Liver (tissue), 9 donors: Measurements from ENCODE around the gene ASCC1. TPM values are rescaled to one million over a fixed set of nuclear protein-coding genes. Genes with fewer than 3 reads are reported as not detected.

ENCODE experiments used
- DNase-seq: peaks from one replicate; pipeline ENCODE4 v3.0.0-alpha.2; 2017; ENCODE audit warnings: low spot score
- H3K27ac ChIP-seq, 2 donors: one replicate each; pipeline ENCODE4 v1.7.0; 2013; ENCODE audit warnings: inconsistent platforms in 2 of 2, low read length in 2 of 2, control low read depth in 1 of 2, low read depth in 1 of 2, mild to moderate bottlenecking in 1 of 2
- H3K27me3 ChIP-seq, 4 donors: one replicate each; pipeline versions ENCODE4 v1.6.1 to v1.7.0; 2013; ENCODE audit warnings: low read length in 3 of 4, inconsistent platforms in 1 of 4, mild to moderate bottlenecking in 1 of 4, moderate library complexity in 1 of 4; ENCODE audit not compliant: control insufficient read depth in 4 of 4, insufficient read depth in 4 of 4
- H3K36me3 ChIP-seq, 4 donors: one replicate each; pipeline versions ENCODE4 v1.6.1 to v1.7.0; 2013; ENCODE audit warnings: low read length in 3 of 4, mild to moderate bottlenecking in 3 of 4, low read depth in 1 of 4, moderate library complexity in 1 of 4; ENCODE audit not compliant: control insufficient read depth in 4 of 4, insufficient read depth in 3 of 4
- H3K4me1 ChIP-seq, 4 donors: one replicate each; pipeline versions ENCODE4 v1.6.1 to v1.7.0; 2013; ENCODE audit warnings: low read length in 3 of 4, mild to moderate bottlenecking in 3 of 4, moderate library complexity in 1 of 4; ENCODE audit not compliant: control insufficient read depth in 4 of 4, insufficient read depth in 4 of 4
- H3K4me3 ChIP-seq, 3 donors: one replicate each; pipeline versions ENCODE4 v1.6.1 to v1.7.0; 2013; ENCODE audit warnings: low read length in 3 of 3, control low read depth in 1 of 3, low read depth in 1 of 3, mild to moderate bottlenecking in 1 of 3
- H3K9ac ChIP-seq, 2 donors: one replicate each; pipeline ENCODE4 v1.7.0; 2013; ENCODE audit warnings: low read length in 2 of 2, mild to moderate bottlenecking in 2 of 2, moderate library complexity in 2 of 2, control low read depth in 1 of 2, low read depth in 1 of 2
- H3K9me3 ChIP-seq, 4 donors: one replicate each; pipeline versions ENCODE4 v1.6.1 to v1.7.0; 2013; ENCODE audit warnings: low read length in 3 of 4; ENCODE audit not compliant: control insufficient read depth in 4 of 4
- FOXA1 ChIP-seq: IDR thresholded peaks from 2 replicates; pipeline ENCODE4 v1.6.1; 2016; ENCODE audit warnings: antibody characterized with exemption
- FOXA2 ChIP-seq: IDR thresholded peaks from 2 replicates; pipeline ENCODE4 v1.6.1; 2016; ENCODE audit warnings: antibody characterized with exemption
- HNF4G ChIP-seq: IDR thresholded peaks from 2 replicates; pipeline ENCODE4 v1.6.1; 2016; ENCODE audit warnings: antibody characterized with exemption
- JUND ChIP-seq, 2 donors: IDR thresholded peaks; 2 replicates each; pipeline ENCODE4 v1.6.1; 2016; ENCODE audit warnings: antibody characterized with exemption in 2 of 2
- RAD21 ChIP-seq, 2 donors: IDR thresholded peaks; 2 replicates each; pipeline ENCODE4 v1.6.1; 2016; ENCODE audit warnings: antibody characterized with exemption in 2 of 2, mild to moderate bottlenecking in 2 of 2
- REST ChIP-seq: IDR thresholded peaks from 2 replicates; pipeline ENCODE4 v1.6.1; 2016; ENCODE audit warnings: antibody characterized with exemption, mild to moderate bottlenecking
- SP1 ChIP-seq: IDR thresholded peaks from 2 replicates; pipeline ENCODE4 v1.6.1; 2018; ENCODE audit warnings: antibody characterized with exemption, mild to moderate bottlenecking
- WGBS: extraction: QIAGEN DNeasy Blood & Tissue Kit; methylation state at CpG from one replicate; pipeline ENCODE4 v1.1.7; 2013; 5-methylcytosine and 5-hydroxymethylcytosine counted together
- polyA plus RNA-seq, 2 donors: library from polyadenylated mRNA; stranded (reverse) in 1 of 2; unstranded in 1 of 2; fragments of 200-250 nt in 1 of 2; fragments of >200 nt in 1 of 2; fragmentation: Nextera tagmentation in 1 of 2; extraction: Ambion mirVana in 1 of 2; gene quantifications; one replicate each; pipeline versions ENCODE4 v1.2.1 to v1.2.3, GENCODE V29; 2013 to 2015
- total RNA-seq, 2 donors: library from RNA; depleted of rRNA; stranded (reverse); fragments of >200 nt; gene quantifications; one replicate each; pipeline ENCODE4 v1.2.3, GENCODE V29; 2014
- TF ChIP-seq, protein P1 (sequence below): fragments of 150-350 bp; IDR thresholded peaks from 2 replicates; pipeline ENCODE4 v1.5.1; 2017; ENCODE audit warnings: improper control_type of control experiment, low read depth, low read length; ENCODE audit not compliant: missing input control
- donor health status: healthy.
- donor health status: healthy.
- donor health status: healthy.
- donor health status: healthy.
- donor health status: healthy.

Gene ASCC1
- total and polyA plus RNA-seq, 4 donors, result 6.9 to 13.9 (median 10.2) TPM

DNA sequence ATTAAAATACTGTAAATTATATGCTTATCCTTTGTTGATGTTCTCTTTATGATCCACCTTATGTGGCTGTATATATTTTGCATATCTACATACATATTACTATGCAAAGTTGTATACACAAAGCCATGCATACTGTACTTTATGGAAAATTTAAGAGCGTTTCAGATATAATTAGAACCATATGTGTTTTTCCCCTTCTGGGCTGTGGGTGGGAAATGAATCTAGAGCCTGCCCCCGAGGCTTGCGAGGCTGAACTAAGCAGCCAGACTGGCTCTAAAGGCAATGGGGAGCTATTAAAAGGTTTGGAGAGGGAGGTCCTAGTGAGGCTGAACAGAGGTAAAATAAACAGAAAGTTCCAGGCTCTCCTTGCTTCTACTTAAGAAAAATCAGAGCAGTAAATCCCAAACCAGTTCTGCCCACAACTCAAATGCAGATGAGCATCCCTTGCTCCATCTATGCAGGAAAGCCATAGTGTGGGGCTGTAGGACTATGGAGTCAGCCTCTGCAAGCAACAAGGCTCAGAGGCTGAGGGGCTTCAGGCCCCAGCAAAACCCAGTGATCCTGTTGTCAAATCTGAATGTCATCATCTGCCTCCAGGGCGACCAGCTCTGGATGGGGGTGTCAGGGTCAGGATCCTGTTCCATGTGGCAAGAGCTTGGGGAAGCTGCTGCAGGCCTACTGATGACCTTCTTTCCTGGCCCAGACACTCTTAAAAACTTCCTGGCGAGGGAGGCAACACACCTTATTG lies 43.6 kb upstream of the ASCC1 start:
- H3K9ac ChIP-seq, result peak overlapping the region; percentile 30 to 72
- TF ChIP-seq REST, result no peak
- TF ChIP-seq, protein P1, sequence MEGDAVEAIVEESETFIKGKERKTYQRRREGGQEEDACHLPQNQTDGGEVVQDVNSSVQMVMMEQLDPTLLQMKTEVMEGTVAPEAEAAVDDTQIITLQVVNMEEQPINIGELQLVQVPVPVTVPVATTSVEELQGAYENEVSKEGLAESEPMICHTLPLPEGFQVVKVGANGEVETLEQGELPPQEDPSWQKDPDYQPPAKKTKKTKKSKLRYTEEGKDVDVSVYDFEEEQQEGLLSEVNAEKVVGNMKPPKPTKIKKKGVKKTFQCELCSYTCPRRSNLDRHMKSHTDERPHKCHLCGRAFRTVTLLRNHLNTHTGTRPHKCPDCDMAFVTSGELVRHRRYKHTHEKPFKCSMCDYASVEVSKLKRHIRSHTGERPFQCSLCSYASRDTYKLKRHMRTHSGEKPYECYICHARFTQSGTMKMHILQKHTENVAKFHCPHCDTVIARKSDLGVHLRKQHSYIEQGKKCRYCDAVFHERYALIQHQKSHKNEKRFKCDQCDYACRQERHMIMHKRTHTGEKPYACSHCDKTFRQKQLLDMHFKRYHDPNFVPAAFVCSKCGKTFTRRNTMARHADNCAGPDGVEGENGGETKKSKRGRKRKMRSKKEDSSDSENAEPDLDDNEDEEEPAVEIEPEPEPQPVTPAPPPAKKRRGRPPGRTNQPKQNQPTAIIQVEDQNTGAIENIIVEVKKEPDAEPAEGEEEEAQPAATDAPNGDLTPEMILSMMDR, result no peak
- DNase-seq, result no peak
- no peak overlapping the region for H3K4me3 ChIP-seq
- peaks cover 17 to 47% (median 34%) of the 10 kb centered on the region in 4 donors for H3K4me1 ChIP-seq
- WGBS, result 58% methylated on average over 5 of the region's 5 CpGs
- H3K36me3 ChIP-seq, result no peaks in the 10 kb centered on the region
- no peaks in the 10 kb centered on the region for H3K27me3 ChIP-seq
- H3K9me3 ChIP-seq, result no peaks in the 10 kb centered on the region
- H3K27ac ChIP-seq, result peak overlapping the region; percentile 90 to 96

- no peak for TF ChIP-seq SP1
- TF ChIP-seq, protein P1, result no peak
- no peak for TF ChIP-seq FOXA2
- TF ChIP-seq HNF4G, result no peak
- no peak for TF ChIP-seq FOXA1
- no peak for TF ChIP-seq RAD21 (IDR thresholded peaks at IDR 0.05)
- no peak for TF ChIP-seq JUND (IDR thresholded peaks at IDR 0.05)
- Histone ChIP-seq H3K27me3 (no peaks in the 10 kb centered on the region), H3K4me1 (peaks cover 23 to 50% (median 36%) of the 10 kb centered on the region in 4 donors), H3K36me3 (no peaks in the 10 kb centered on the region), H3K27ac (no peak overlapping the region), H3K9me3 (no peaks in the 10 kb centered on the region), H3K9ac (no peak overlapping the region), H3K4me3 (no peak overlapping the region)
- WGBS, result over 99% methylated on average over 4 of the region's 4 CpGs
- DNase-seq, result no peak
Measured at GRCh38 chr10:72258617-72259016, 42.5 kb upstream of the ASCC1 start.
